GM23248 (cell line): Measurements from ENCODE around the gene KRT14. TPM values are rescaled to one million over a fixed set of nuclear protein-coding genes. Genes with fewer than 3 reads are reported as not detected.
A peak's percentile ranks its signal among the peaks of the same experiment; 100 is the strongest.

Experiments used
- DNase-seq: peaks from one replicate; pipeline ENCODE4 v3.0.0-alpha.2; 2015
- H2AFZ ChIP-seq: fragments of 200-600 bp; sonication (generic); 2 replicates; pipeline ENCODE4 v1.6.1; 2016; ENCODE audit warnings: antibody characterized with exemption
- H3F3A ChIP-seq: fragments of 200-600 bp; sonication (generic); 2 replicates; pipeline ENCODE4 v1.6.1; 2016; ENCODE audit warnings: mild to moderate bottlenecking, antibody characterized with exemption, mixed run types; ENCODE audit not compliant: insufficient read depth
- H3K27ac ChIP-seq: fragments of 200-600 bp; sonication (generic); 2 replicates; pipeline ENCODE4 v1.5.1; 2016; ENCODE audit warnings: mild to moderate bottlenecking
- H3K27me3 ChIP-seq: fragments of 200-600 bp; sonication (generic); replicated peaks from 2 replicates; pipeline ENCODE4 v1.6.1; 2016; ENCODE audit warnings: mild to moderate bottlenecking; ENCODE audit not compliant: insufficient read depth
- H3K36me3 ChIP-seq: fragments of 200-600 bp; sonication (generic); 2 replicates; pipeline ENCODE4 v1.6.1; 2016; ENCODE audit warnings: low read depth, mild to moderate bottlenecking
- H3K4me1 ChIP-seq: fragments of 200-600 bp; sonication (generic); 2 replicates; pipeline ENCODE4 v1.6.1; 2016; ENCODE audit warnings: mild to moderate bottlenecking; ENCODE audit not compliant: insufficient read depth
- H3K4me2 ChIP-seq: fragments of 200-600 bp; sonication (generic); one replicate; pipeline ENCODE4 v1.6.1; 2016; ENCODE audit warnings: mild to moderate bottlenecking; ENCODE audit not compliant: unreplicated experiment
- H3K4me3 ChIP-seq: fragments of 200-600 bp; sonication (generic); 2 replicates; pipeline ENCODE4 v1.5.1; 2016; ENCODE audit warnings: mild to moderate bottlenecking
- H3K79me2 ChIP-seq: fragments of 200-600 bp; sonication (generic); 2 replicates; pipeline ENCODE4 v1.6.1; 2016; ENCODE audit warnings: mild to moderate bottlenecking; ENCODE audit not compliant: insufficient read depth
- H3K9ac ChIP-seq: fragments of 200-600 bp; sonication (generic); 2 replicates; pipeline ENCODE4 v1.6.1; 2016; ENCODE audit warnings: mild to moderate bottlenecking
- H3K9me2 ChIP-seq: fragments of 200-600 bp; sonication (generic); 2 replicates; pipeline ENCODE4 v1.6.1; 2016; ENCODE audit warnings: mixed run types, mild to moderate bottlenecking, moderate library complexity; ENCODE audit not compliant: insufficient read depth
- H3K9me3 ChIP-seq: fragments of 200-600 bp; sonication (generic); one replicate; pipeline ENCODE4 v1.6.1; 2017; ENCODE audit warnings: low read depth
- H4K20me1 ChIP-seq: fragments of 200-600 bp; sonication (generic); 2 replicates; pipeline ENCODE4 v1.6.0; 2016; ENCODE audit not compliant: insufficient read depth
- EZH2 ChIP-seq: fragments of 200-600 bp; sonication (generic); IDR thresholded peaks from 2 replicates; pipeline ENCODE4 v1.6.1; 2018; ENCODE audit warnings: antibody characterized with exemption, mild to moderate bottlenecking; ENCODE audit not compliant: insufficient read depth, poor library complexity, severe bottlenecking
- EZH2phosphoT487 ChIP-seq: fragments of 200-600 bp; sonication (generic); IDR thresholded peaks from 2 replicates; pipeline ENCODE4 v1.6.1; 2018; ENCODE audit warnings: antibody characterized with exemption, moderate library complexity, mild to moderate bottlenecking, low read depth; ENCODE audit not compliant: insufficient read depth
- WGBS, 2 experiments: methylation state at CpG; one replicate each; pipeline ENCODE4 v1.1.6; 2015 to 2017; ENCODE audit warnings: low lambda C conversion rate in 2 of 2, low coverage in 1 of 2; ENCODE audit errors: missing lambda C conversion rate in 2 of 2; 5-methylcytosine and 5-hydroxymethylcytosine counted together
- in situ Hi-C: fragments of 300-500 bp; cut with MboI; formaldehyde crosslinking; loops from 2 replicates; pipeline ENCODE4 v1.15.0; 2020
- polyA plus RNA-seq: library from polyadenylated mRNA; unstranded; fragments of >200 nt; fragmentation: Nextera tagmentation; extraction: Ambion mirVana; gene quantifications from 2 replicates; pipeline ENCODE4 v1.2.1, GENCODE V29; 2016
- total RNA-seq: library from RNA; depleted of rRNA; stranded (reverse); fragments of >200 nt; shearing (Covaris generic); gene quantifications from 2 replicates; pipeline ENCODE4 v1.2.3, GENCODE V29; 2014

The KRT14 gene
- total and polyA plus RNA-seq, 2 experiments from 2014 or later = 0.93 TPM; not detected in 1

- Histone ChIP-seq H3K4me3 (no peak overlapping the region), H3K27ac (no peak overlapping the region), H3K4me1 (no peaks in the 10 kb centered on the region), H3K9me3 (no peaks in the 10 kb centered on the region), H3F3A (no peaks in the 10 kb centered on the region), H3K27me3 (peaks cover 64% of the 10 kb centered on the region), H3K9me2 (no peaks in the 10 kb centered on the region), H3K9ac (no peak overlapping the region), H3K79me2 (no peaks in the 10 kb centered on the region), H4K20me1 (no peaks in the 10 kb centered on the region), H3K4me2 (no peak overlapping the region), H2AFZ (no peak overlapping the region), H3K36me3 (no peaks in the 10 kb centered on the region)
- in situ Hi-C loops = no loop called here
- DNase-seq = no peak
- no peak for TF ChIP-seq EZH2phosphoT487
- TF ChIP-seq EZH2 = no peak
- WGBS, 2 experiments = 86 to 89% methylated on average over 6 of the region's 6 CpGs
These were observed 19.4 kb downstream of the KRT14 start for GRCh38 chr17:41567317-41567716.

DNA sequence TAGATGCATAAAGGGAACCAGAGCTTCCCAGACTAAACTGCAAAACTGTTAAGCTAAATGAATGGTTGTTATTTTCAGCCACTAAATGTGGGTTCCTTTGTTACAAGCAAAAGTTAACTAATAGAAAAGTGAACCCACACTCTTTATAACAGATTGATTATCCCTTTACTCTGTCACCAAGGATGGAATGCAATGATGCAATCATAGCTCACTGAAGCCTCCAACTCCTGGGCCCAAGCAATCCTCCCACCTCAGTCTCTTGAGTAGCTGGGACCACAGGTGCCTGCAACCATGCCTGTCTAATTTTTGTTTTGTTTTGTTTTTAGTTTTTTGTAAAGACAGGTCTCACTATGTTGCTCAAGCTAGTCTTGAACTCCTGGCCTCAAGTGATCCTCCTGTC lies 21.4 kb downstream of the KRT14 start:
- no peaks in the 10 kb centered on the region for H3K9me2 ChIP-seq
- no peaks in the 10 kb centered on the region for H3K9me3 ChIP-seq
- H3K27ac ChIP-seq = no peak overlapping the region
- no peaks in the 10 kb centered on the region for H3K79me2 ChIP-seq
- TF ChIP-seq EZH2phosphoT487 = no peak
- no peak for DNase-seq
- no peaks in the 10 kb centered on the region for H4K20me1 ChIP-seq
- H3F3A ChIP-seq = no peaks in the 10 kb centered on the region
- H2AFZ ChIP-seq = no peak overlapping the region
- in situ Hi-C loops = no loop called here
- H3K9ac ChIP-seq = no peak overlapping the region
- no peaks in the 10 kb centered on the region for H3K36me3 ChIP-seq
- H3K4me1 ChIP-seq = no peaks in the 10 kb centered on the region
- no peak overlapping the region for H3K4me3 ChIP-seq
- peaks cover 56% of the 10 kb centered on the region for H3K27me3 ChIP-seq
- no peak overlapping the region for H3K4me2 ChIP-seq

GRCh38 chr17:41563607-41564170 lies 23.0 kb downstream of the KRT14 start:
- H3K9me2 ChIP-seq = no peaks in the 10 kb centered on the region
- H3K36me3 ChIP-seq = no peaks in the 10 kb centered on the region
- no peaks in the 10 kb centered on the region for H3K9me3 ChIP-seq
- H2AFZ ChIP-seq = no peak overlapping the region
- 0 out of 2 replicates have a peak, but pooled peaks cover 8% of the 10 kb centered on the region for H3K4me1 ChIP-seq
- H3K27me3 ChIP-seq = peaks cover 47% of the 10 kb centered on the region
- TF ChIP-seq EZH2phosphoT487 (no peak), EZH2 (no peak)
- no peak overlapping the region for H3K4me2 ChIP-seq
- H4K20me1 ChIP-seq = no peaks in the 10 kb centered on the region
- H3K27ac ChIP-seq = no peak overlapping the region
- WGBS, 2 experiments = 16 to 18% methylated on average over 3 of the region's 3 CpGs
- DNase-seq = no peak
- in situ Hi-C loops = no loop called here
- no peak overlapping the region for H3K9ac ChIP-seq
- H3K79me2 ChIP-seq = no peaks in the 10 kb centered on the region
- no peak overlapping the region for H3K4me3 ChIP-seq
- H3F3A ChIP-seq = no peaks in the 10 kb centered on the region; the same call in 1 of the 2 replicates

GRCh38 chr17:41561554-41561953 lies 25.1 kb downstream of the KRT14 start:
- Histone ChIP-seq H3K9me3 (no peaks in the 10 kb centered on the region), H3K27me3 (peaks cover 43% of the 10 kb centered on the region), H3K9ac (no peak overlapping the region), H3F3A (no peaks in the 10 kb centered on the region; the same call in 1 of the 2 replicates), H3K27ac (no peak overlapping the region), H3K36me3 (no peaks in the 10 kb centered on the region), H3K4me3 (no peak overlapping the region), H3K4me2 (no peak overlapping the region), H4K20me1 (no peaks in the 10 kb centered on the region), H3K79me2 (no peaks in the 10 kb centered on the region), H3K9me2 (no peaks in the 10 kb centered on the region), H2AFZ (no peak overlapping the region), H3K4me1 (0 out of 2 replicates have a peak, but pooled peaks cover 8% of the 10 kb centered on the region)
- DNase-seq = no peak
- WGBS, 2 experiments = 65 to 69% methylated on average over 6 of the region's 6 CpGs
- TF ChIP-seq EZH2phosphoT487 = no peak
- TF ChIP-seq EZH2 = no peak
- in situ Hi-C loops = no loop called here

- Histone ChIP-seq H3K4me2 (no peak overlapping the region), H3K9me3 (no peaks in the 10 kb centered on the region), H3K27me3 (peaks cover 30% of the 10 kb centered on the region), H3K4me3 (no peak overlapping the region), H3K4me1 (0 out of 2 replicates have a peak, but pooled peaks cover 8% of the 10 kb centered on the region), H3F3A (peaks cover 3% of the 10 kb centered on the region; the same call in 1 of the 2 replicates), H4K20me1 (no peaks in the 10 kb centered on the region), H3K79me2 (no peaks in the 10 kb centered on the region), H3K27ac (no peak overlapping the region), H3K9ac (no peak overlapping the region), H3K9me2 (no peaks in the 10 kb centered on the region), H2AFZ (no peak overlapping the region), H3K36me3 (no peaks in the 10 kb centered on the region)
- 84 to 92% methylated on average over 2 of the region's 2 CpGs for WGBS, 2 experiments
- peak; percentile 44 for DNase-seq
- in situ Hi-C loops = no loop called here
- TF ChIP-seq EZH2 (no peak), EZH2phosphoT487 (no peak)
These were observed 27.1 kb downstream of the KRT14 start for GRCh38 chr17:41559548-41559947.
